ENCODE measurements around the gene KLK14. TPM values are rescaled to one million over a fixed set of nuclear protein-coding genes. Genes with fewer than 3 reads are reported as not detected.

KLK14 gene
- total RNA-seq, 4 donors from 2014 or later = not detected

GRCh38 chr19:51083181-51083580 lies 494 bp upstream of the KLK14 start:
- Histone ChIP-seq H3K27me3 (no peaks in the 10 kb centered on the region), H3K4me3 (no peak overlapping the region), H3K4me1 (no peaks in the 10 kb centered on the region), H3K27ac (no peak overlapping the region), H3K36me3 (no peaks in the 10 kb centered on the region), H3K9me3 (no peaks in the 10 kb centered on the region)
- DNase-seq (no peak), ATAC-seq (no peak)
- TF ChIP-seq POLR2A (IDR thresholded peaks at IDR 0.05) (no peak), CTCF (IDR thresholded peaks at IDR 0.05 in 4 of 5, conservative IDR thresholded peaks at IDR 0.05 in 1 of 5) (no peak)
- intact Hi-C loops (cut with DNase I; ENCODE audit: low total_unique reads) = no loop called here
- in situ Hi-C loops (cut with MboI; ENCODE audit: low sequenced_read_pairs in 4 of 4) = no loop called here

DNA sequence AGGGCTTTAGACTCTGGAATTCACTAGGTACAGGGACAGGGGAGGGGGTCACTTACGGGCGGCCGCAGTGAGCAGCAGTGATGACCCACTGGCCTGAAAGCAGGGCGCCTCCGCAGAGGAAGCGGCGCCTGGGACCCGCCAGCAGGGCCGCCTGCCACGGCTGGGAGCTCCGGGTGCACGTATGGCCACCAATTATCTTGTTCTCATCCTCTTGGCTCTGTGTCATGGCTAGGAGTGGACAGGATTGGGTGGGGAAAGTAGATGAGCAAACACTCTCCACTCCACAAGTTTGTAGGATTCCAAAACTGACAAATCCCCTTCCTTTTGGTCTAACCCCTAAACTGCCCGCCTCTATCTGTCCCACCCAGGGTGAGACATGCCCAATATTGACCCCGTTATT lies 1.2 kb downstream of the KLK14 start:
- intact Hi-C loops (cut with DNase I; ENCODE audit: low total_unique reads) = no loop called here
- DNase-seq (no peak), ATAC-seq (no peak)
- TF ChIP-seq POLR2A (IDR thresholded peaks at IDR 0.05) = no peak
- TF ChIP-seq CTCF (IDR thresholded peaks at IDR 0.05 in 4 of 5, conservative IDR thresholded peaks at IDR 0.05 in 1 of 5) = no peak
- Histone ChIP-seq H3K27ac (no peak overlapping the region), H3K36me3 (no peaks in the 10 kb centered on the region), H3K4me3 (no peak overlapping the region), H3K4me1 (no peaks in the 10 kb centered on the region), H3K27me3 (no peaks in the 10 kb centered on the region), H3K9me3 (no peaks in the 10 kb centered on the region)
- in situ Hi-C loops (cut with MboI; ENCODE audit: low sequenced_read_pairs in 4 of 4) = no loop called here

DNA sequence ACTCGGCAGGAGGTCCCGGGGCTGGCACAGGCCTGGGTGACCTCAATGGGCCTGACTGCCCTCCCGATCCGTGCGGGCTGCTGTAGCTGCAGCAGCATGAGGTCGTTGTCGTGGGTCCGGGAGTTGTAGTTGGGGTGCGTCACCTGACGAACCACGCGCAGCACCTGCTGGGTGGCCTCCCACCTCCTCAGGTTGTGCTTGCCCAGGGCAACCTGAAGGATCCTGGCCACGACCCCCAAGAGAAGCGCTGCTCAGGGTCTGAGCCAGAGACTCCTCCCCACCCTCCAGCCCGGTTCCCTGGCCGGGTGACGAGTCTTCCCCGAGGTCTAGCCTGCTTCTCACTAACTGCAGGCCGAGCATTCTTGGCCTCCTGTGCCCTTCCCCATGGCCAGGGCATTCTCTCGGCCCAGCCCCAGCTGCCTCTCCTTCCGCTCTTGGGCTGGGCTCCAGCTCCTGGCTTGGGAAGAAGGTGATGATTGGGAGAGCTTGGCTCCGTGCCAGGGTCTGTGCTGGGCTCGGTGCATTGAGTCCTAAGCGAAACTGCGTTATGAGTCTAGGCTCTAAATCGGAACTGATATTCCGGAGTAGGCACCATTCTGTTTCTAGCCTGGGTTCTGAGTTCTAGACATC lies 3.1 kb downstream of the KLK14 start:
- DNase-seq (no peak), ATAC-seq (no peak)
- TF ChIP-seq CTCF (IDR thresholded peaks at IDR 0.05 in 4 of 5, conservative IDR thresholded peaks at IDR 0.05 in 1 of 5) (no peak), POLR2A (IDR thresholded peaks at IDR 0.05) (no peak)
- no peaks in the 10 kb centered on the region for H3K36me3 ChIP-seq
- H3K4me1 ChIP-seq = no peaks in the 10 kb centered on the region
- no peak overlapping the region for H3K4me3 ChIP-seq
- in situ Hi-C loops (cut with MboI; ENCODE audit: low sequenced_read_pairs in 4 of 4) (no loop called here), intact Hi-C loops (cut with DNase I; ENCODE audit: low total_unique reads) (no loop called here)
- no peak overlapping the region for H3K27ac ChIP-seq
- H3K27me3 ChIP-seq = no peaks in the 10 kb centered on the region
- H3K9me3 ChIP-seq = no peaks in the 10 kb centered on the region

- Histone ChIP-seq H3K9me3 (no peaks in the 10 kb centered on the region), H3K36me3 (no peaks in the 10 kb centered on the region)
- in situ Hi-C loops (cut with MboI; ENCODE audit: low sequenced_read_pairs in 4 of 4) = no loop called here
Measured at GRCh38 chr19:51078731-51079130, 4.0 kb downstream of the KLK14 start.

More at GRCh38 chr19:51078731-51079130, 4.0 kb downstream of the KLK14 start:
- Histone ChIP-seq H3K27me3 (no peaks in the 10 kb centered on the region), H3K4me1 (no peaks in the 10 kb centered on the region), H3K4me3 (no peak overlapping the region), H3K27ac (no peak overlapping the region)
- no peak for DNase-seq
- ATAC-seq = no peak
- intact Hi-C loops (cut with DNase I; ENCODE audit: low total_unique reads) = no loop called here
- TF ChIP-seq CTCF (IDR thresholded peaks at IDR 0.05 in 4 of 5, conservative IDR thresholded peaks at IDR 0.05 in 1 of 5) (no peak), POLR2A (IDR thresholded peaks at IDR 0.05) (no peak)
